Activated CD4-positive, alpha-beta T cell treated with anti-CD3 and anti-CD28 coated beads, Interleukin-2, amount 50 U/mL, for 48 hours (primary cell): ENCODE data around the gene ZBP1.

Source experiments
- DNase-seq, 2 experiments: peaks; one replicate each; pipeline ENCODE4 v3.0.0-alpha.2; 2020

The ZBP1 gene, protein sequence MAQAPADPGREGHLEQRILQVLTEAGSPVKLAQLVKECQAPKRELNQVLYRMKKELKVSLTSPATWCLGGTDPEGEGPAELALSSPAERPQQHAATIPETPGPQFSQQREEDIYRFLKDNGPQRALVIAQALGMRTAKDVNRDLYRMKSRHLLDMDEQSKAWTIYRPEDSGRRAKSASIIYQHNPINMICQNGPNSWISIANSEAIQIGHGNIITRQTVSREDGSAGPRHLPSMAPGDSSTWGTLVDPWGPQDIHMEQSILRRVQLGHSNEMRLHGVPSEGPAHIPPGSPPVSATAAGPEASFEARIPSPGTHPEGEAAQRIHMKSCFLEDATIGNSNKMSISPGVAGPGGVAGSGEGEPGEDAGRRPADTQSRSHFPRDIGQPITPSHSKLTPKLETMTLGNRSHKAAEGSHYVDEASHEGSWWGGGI

DNA sequence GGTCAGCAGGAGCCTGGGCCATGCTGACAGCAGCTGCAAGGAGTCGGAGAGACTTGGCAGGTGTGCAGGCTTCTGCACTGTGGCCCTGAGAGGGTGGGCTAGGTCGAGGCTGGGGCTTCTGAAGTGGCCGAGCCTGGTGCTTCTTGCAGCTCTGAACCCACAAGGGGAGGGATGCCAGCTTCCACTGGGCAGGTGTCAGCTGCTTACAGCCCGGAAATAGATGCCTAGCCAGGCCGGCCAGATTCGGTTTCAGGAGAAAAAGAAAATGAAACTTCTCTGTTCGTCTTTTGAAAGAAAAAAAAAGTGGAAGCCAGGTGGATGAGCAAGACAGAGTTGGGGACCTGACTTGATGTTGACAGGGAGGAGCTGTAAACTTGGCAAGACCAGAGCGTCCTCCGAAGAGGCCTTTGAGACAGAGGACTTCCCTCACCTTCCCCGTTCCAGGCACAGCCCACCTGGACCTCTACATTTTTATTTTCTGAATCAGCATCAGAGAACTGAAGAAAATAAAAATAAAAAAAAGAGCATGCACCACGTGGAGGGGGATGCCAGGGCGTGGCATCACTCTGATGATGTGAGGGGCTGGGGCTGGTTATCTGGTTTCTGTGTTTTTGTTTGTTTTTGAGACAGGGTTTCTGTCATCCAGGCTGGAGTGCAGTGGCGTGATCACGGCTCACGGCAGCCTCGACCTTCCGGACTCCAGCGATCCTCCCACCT lies at the start of gene ZBP1:
ZBP1 (minus strand) TSS at position 153 of the 717 bp plus-strand sequence; CDS start at position 22, 131 bp downstream.
- DNase-seq: peak; percentile 39 to 57

DNA sequence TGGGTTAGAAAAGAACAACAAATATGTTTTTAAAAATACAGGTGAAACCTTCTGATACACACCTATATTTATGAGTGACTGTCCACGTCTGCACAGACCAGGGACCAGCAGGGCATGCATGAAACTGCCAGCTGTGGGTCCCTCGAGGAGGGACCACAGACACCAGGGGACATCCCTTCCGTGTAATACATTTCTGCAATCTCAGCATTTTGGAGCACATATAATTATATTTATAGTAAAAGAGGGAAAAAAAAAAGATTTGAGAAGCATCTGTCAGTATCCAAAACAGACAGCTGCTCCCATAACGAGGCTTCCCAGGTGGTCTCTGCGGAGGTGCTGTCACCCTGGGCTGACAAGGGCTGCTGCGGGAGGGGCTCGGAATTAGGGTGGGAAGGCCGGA lies 49.4 kb upstream of the ZBP1 start:
- DNase-seq: no peak

DNA sequence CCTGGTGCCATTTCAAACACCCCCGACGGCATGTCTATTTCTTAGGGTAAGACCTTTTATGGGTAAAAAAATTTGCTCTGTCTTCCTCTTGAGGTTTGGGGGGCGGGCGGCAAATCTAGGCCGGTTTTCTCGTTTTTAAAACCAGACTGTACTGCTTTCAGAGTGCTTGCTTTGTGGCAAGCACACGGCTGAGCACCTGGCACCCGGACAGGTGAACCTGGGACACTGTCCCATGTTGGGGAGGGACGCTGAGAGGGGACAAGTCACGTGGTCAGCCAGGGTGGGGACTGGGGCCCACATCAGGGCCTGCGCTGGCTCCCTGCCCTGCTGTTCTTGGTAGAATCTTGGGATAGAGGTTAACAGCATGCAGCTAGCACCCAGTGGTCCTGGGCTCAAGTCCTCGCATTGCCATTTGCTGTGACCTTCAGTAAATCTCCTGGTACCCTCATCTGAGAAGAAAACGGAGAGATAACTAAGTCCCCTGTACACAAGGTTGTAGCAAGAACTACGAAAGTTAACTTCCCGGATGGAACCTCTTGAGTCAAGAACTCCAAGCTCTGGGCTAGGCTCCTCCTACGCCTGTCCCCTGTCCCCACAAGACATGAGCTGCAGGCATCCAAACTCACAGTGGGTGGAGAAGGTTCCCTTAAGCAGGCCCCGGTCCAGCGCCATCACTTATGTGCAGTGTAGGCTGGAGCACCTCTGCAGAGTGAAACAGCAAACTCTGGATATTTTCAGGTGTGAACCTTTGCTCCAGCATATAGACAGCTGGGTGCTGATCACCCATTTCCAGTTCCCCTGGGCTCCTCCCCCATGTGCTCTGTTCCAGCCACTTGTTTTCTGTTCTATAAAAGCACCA lies 47.9 kb upstream of the ZBP1 start:
- no peak for DNase-seq

DNA sequence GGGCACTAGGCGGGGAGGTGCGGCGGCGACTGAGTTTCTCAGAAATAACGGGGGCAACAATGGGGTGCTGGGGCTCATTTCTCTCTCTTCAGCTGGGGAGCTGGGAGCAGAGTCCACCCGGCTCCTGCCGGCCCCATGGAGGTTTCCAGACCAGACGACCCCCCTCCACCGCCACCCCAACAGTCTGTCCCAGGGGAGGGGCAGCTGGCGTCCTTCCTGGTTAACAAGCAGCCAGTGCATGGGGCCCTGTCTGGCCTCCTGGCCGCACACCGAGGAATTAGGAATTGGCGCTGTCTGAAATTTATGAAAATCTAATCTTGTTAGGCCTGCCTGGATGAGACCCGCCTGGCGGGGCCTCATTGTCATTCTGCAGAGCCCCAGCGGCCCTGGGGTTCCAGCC lies 47.2 kb upstream of the ZBP1 start:
- no peak for DNase-seq

DNA sequence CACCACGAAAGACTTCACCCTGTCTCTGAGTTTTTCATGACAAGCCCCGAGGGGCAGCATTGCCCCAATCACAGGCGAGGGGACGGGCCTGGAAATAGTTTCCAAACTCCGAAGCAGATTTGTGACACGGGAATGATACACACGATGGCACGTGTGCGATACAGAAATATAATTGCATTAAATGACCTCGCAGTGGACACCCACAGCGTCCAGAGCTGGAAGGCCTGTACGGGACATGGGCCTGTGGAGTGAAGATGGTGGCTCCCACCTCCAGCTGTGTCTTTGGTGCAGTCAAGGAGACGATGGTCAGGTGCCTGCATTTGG lies 46.6 kb upstream of the ZBP1 start:
- no peak for DNase-seq

DNA sequence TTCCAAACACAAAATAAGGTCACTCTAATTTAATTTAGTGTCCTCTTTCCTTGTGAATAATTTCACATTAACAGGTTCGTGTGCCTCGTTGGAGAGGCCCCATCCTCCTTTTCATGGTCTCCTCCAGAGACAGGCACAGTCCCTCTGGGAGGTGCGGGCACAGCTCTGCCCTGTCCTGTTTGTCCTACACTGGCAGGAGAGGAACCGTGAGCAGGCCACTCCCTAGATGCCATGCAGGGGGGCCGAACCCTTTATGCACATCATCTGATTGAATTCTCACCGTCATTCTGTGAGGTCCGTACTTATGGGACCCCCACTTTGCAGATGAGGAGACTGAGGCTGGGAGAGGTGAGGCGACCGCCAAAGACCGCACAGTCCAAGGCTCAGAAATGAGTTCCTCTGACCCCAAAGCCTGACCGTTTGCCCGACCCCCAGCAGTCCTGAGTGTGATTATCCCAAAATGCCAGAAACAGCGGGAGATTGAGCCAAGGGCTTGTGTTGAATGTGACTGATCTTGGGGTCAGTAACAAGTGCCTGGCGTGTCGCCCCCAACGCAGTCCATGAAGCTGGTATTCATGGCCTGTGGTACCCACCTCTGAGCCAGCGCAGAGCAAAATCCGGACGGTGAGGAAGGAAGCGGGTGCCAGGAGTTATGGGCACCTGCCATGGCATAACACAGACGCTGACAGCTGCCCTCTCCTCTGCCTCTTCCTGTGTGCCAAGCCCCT lies 46.0 kb upstream of the ZBP1 start:
- no peak for DNase-seq

DNA sequence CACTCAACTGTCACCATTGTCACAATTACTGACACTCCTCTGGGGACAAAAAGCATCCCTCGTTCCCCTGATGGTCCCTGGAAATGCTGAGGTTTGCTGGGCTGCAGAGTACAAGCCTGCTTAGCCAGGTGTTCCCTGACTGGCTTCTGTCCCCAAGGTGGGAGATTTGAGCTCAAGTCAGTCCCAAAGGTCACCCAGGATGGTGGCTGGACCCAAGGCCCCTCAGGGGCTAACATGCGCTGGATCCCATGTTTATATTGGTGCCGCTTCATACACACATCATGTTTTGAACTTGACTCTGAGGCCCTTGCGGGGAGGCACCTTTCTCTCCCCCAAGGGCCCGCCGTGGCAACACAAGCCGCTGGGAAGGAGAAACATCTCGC lies 45.4 kb upstream of the ZBP1 start:
- no peak for DNase-seq

DNA sequence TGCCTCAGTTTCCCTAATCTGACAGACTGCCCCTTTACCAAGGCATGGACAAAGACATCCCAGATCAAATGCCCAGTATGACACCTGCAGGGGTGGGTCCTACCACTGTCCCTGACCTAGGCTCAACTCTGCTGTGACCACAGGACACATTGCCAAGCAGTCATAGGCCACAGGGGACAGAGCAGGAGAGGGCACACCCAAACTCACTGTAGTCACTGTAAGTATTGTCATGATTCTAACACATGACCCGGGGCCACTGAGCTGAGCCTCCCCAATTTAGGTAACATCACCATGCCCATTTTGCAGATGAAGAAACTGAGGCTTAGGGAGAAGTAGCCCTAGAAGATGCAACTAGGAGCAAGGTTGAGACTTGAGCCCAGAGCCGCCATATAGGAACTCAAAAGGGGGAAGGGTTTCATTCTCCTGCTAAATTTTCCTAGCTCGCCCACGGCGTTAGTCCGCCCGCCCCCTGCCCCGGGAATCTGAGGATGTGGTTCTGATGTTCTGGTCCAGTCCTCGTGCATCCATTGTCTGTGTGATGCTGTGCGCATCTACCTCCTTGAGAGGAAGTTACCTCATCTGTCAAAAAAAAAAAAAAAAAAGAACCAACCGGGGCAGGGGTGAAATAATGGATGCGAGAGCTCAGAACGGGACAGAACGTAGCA lies 44.8 kb upstream of the ZBP1 start:
- DNase-seq: no peak

DNA sequence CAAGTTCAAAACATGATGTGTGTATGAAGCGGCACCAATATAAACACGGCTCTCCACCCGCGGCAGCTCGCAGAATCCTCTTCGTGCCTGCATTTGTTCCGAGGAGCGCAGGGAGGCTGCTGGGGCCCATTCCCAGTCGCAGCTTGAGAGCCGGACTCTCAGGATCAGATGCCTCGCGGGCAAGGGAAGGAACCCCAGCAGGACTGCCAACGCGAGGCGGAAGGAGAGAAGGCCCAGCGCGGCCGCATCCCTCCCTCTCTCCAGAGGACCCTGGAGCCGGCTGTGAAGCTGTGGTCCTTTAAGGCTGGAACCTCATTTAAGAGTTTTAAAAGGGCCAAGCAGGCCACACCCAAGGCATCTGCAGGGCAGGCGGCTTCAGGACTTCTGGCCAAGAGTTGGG lies 44.2 kb upstream of the ZBP1 start:
- DNase-seq: no peak

DNA sequence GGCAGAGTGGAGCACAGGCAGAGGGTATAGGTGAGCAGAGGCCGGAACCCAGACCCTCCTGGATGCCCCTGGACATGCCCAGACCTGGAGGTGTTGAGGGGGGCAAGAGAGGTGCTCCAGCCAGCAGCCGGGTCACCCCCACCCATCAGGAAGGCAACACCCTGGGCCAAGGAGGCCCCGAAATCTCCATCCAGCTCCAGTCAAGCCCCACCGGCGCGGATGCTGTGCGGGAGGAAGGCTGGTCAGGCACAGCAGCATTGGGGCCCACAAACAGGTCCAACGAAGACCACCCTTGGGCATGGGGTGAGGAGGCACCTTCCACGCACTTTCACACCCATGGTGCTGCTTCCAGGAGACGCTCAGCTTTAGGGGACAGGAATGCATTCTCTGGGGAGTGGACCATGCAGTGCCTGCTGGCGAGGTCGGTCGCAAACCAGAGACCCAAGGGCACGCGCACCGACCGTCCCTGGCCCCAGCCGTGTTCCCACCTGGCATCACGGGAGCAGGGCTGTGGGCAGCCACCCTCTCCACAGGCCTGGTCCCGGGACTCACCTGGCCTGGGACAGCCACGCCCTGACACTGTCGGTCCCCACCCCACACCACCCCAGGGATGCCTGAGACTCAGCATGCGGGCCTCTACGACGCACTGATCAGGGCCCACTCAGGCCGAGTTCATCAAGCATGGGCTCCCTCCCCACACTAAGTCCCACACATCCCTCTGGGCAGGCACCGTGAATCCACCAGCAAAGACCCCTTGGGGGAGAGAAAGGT lies 43.6 kb upstream of the ZBP1 start:
- no peak for DNase-seq

DNA sequence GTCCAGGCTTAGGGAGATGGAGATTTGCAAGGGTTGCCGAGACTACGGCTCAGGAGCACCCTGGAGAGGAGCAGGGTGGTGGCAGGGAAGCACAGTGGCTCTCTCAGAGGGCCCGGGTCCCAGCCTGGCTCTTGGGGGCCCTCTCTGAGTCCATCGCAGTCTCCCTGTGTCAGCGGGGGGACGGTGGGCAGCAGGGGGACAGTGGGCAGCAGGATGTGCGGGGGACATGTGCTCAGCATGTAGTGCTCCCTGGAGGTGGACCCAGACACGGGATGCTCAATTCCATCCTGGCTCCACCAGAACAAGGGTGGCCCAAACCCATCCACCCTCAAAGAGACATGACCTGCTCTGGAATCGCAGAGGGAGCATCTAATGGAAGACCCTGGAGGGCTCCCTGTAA lies 43.0 kb upstream of the ZBP1 start:
- no peak for DNase-seq

DNA sequence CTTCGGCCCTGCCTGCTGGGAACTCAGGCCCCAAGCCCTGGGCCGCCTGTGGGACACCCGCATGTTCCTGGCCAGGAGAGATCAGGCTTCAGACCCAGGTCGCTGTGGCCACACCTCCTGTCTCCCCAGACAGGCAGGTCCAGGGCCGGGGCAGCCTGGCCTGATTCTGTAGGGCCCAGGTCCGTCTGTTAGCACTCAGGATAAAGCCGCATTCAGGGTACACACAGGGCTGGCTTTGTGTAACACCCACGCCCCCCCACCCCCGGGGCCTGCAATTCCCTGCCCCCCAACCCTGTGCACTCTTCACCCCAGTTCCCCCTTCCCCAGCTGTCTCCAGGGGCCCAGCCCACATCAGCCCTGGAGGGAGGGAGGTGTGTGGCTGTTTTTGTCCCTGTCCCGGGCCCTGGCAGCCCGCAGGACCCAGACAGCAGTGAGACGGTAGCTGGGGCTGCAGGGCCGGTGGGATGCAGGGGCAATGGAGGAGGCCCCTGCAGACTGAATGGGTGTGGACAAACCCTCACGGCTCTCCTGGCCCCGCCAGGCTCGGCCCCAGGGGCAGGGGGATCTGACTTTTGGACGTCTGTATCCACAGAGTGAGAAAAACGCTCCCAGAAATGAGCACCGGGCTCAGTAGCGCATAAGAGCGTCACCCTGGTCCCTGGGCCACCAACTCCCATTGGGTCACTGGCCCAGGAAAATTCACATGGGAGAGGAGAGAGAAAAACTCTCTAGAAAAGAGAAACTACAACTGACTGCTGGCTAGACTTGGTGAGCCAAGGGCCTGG lies 42.4 kb upstream of the ZBP1 start:
- DNase-seq: no peak

DNA sequence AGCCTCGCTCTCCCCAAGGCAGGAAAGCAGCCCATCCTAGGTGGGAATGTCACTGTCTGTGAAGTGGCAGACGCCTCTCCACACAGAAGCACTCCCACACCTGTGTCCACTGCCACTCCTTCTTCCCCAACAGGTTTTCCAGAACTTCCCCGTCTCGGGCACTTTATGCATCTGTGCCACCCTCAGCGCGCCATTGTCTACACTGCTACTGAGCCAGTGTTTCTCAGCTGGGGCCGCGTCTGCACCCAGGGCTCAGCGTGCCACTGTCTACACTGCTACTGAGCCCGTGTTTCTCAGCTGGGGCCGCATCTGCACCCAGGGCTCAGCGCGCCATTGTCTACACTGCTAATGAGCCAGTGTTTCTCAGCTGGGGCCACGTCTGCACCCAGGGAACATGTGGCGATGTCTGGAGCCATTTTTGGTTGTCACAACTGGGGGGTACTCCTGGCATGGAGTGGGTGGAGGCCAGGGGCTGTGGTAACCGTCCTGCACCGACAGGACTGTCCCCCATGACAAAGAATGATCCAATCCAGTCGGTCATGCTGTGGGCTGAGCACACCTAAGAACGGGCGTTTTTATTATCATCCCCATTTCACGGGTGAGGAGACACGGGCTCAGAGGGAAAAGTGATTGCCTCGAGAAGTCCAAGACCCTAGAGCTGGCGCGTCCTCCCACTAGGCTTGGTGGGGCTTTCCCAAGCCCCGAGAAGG lies 41.7 kb upstream of the ZBP1 start:
- no peak for DNase-seq

DNA sequence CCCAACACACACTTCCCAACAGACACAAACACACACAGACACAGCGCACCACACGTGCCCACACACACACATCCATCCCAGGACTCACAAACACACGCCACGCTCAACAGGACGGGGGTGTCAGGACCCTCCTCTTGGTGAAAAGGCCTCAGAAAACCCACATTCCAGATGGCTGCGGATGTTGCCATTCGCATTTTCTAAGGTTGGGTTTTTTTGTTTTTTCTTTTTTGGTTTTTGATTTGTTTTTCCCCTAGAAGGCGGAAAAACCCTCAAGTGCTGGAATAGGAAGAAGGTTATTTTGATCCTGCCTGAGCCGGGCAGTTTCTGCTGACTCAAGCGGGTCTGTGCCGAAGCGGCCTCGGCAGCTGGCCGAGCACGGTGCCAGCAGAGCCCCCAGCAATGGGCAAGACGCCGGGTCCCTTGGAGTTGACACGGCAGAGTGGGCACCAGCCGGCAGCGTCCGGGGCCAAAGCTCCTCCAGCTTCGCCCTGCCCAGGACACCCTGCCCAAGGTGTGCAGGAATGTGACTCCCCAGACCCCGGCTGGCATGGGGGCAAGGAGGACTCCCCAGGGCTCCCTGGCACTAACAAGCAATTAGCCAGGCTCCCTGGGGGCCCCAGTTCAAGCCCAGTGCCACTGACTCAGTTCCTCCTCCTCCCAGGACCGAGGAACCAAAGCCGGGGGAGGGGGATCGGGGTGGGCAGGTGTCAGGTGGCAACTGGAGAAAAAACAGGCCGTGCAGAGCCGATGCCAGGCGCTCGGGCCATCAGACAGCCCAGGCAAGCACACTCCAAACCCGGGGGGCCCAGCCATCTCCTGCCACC lies 40.9 kb upstream of the ZBP1 start:
- DNase-seq: no peak

DNA sequence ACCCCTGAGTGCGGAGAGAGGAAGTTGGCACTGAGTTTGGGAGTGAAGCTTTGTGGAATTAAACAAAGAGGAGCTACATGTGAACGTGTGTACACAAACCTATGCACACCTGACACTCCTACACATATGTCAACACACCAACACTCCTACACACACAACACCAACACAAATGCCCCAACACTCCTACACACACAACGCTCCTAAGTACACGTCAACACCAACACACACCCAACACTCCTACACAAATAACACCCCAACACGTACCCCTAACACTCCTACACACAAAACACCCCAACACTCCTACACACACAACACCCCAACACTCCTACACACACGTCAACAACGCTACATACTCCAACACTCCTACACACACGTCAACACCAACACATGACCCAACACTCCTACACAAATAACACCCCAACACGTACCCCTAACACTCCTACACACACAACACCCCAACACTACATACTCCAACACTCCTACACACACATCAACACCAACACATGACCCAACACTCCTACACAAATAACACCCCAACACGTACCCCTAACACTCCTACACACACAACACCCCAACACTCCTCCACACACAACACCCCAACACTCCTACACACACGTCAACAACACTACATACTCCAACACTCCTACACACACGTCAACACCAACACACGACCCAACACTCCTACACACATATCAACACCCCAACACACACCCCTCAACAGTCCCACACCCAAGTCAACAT lies 40.1 kb upstream of the ZBP1 start:
- no peak for DNase-seq

DNA sequence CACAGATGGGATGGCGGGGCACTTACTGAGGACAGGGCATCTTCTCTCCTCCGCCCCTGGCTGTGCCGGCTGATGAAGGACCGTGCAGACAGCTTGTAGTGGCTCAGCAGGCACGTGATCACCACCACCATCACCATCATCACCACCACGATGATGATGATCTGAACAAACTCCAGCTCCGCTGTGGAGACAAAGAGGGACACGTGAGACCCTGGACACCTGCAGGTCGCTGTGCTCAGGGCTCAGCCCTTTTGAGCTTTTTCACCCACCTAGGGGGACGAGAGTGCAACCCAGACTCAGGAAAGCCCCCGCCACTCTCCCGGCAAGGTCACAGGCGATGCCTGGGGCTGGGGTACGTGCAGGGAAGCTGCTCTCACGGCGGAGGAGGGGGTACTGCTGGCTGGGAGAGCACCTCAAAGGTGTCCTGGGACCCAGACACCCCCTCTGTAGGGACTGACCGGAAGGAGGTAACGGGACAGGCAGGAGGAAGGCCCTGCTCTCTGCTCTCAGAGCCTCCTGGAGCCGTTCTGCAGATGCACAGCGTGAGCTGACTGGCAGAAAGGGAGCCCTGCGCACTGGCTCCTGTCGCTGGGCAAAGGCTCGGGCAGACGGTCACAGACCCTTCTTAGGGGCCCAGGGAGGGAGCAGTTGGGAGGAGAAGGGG lies 39.4 kb upstream of the ZBP1 start:
- DNase-seq: no peak

DNA sequence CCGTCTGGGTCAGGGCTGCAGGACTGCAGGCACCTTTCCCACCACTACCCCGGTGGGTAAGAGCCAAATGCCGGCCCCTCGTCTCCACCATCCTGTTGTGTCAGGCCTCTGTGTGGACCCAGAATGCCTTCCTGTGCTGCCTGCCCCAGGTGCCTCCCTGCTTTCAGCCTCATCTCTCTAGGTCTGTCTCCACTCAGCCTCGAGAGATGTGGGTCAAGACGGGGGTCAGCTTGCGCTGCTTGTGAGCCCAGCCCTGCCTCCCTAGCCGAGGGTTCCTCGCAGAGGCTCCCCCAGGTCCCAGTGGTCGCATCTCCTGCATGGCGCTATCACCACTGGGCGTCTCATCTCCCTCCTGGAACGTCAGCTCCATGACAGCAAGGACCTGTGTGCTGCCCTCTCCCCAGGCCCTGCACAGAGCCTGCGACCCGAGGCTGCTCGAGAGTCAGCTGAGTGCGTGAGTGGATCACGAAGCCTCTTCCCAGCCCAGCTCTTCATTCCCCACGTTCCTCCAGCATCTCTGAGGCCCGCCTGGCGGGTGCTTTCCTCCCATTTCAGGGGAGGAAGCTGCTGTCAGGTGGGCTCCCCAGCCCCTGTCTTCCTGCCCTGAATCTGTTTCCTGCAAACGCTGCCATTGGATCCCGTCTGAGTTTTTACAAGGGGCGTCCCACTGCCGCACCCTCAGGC lies 38.7 kb upstream of the ZBP1 start:
- no peak for DNase-seq
